Hematopoietic multipotent progenitor cell treated with erythropoietin and hydrocortisone succinate and interleukin-3 and kit ligand, for 8 days (in vitro differentiated cells): ENCODE data around the gene CEP192.
A peak's percentile ranks its signal among the peaks of the same experiment; 100 is the strongest.
"Not testable (repeated sequence)": the region's sequence is repeated elsewhere in the genome, so short reads cannot be mapped to it uniquely, and the experiment has no call there.

Experiments used
- DNase-seq: peaks from one replicate; pipeline ENCODE4 v3.0.0-alpha.2; 2015

The CEP192 gene

DNA sequence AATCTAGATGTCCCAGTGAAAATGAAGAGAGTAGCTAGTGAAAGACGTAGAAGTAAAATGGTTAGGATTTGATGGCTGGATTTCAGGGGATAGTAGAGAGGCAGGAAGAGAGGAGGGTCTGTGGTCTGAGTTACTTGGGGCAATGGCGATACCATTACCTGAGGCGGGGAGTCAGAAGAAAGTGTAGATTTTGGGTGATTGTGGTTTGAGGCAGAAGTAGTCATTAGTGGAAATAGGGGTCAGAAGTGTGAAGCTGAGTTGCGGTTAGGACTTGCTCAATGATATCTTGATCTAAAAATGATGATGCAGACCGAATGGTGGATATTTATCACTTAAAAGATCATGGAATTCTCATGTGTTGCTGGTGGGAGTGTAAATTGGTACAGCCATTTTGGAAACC is 41.0 kb downstream of the CEP192 start:
- DNase-seq: no peak

DNA sequence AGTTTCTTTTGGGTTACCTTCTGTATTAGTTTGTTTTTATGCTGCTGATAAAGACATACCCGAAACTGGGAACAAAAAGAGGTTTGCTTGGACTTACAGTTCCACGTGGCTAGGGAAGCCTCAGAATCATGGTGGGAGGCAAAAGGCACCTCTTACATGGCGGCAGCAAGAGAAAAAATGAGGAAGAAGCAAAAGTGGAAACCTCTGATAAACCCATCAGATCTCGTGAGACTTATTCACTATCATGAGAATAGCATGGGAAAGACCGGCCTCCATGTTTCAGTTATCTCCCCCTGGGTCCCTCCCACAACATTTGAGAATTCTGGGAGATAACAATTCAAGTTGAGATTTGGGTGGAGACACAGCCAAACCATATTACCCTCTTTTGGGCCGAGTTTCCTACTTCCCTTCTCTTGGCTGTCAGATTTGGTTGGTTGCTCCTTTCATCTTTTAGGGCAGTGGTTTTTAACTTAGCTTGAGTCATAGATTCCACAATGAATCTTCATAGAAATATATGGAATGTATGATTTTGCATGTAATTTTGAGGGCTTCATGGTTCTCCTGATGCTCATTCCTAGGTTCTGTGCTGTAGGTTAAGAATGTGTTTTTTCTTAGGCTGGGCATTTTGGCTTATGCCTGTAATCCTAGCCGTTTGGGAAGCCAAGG is 44.2 kb downstream of the CEP192 start:
- DNase-seq: peak; percentile 27

DNA sequence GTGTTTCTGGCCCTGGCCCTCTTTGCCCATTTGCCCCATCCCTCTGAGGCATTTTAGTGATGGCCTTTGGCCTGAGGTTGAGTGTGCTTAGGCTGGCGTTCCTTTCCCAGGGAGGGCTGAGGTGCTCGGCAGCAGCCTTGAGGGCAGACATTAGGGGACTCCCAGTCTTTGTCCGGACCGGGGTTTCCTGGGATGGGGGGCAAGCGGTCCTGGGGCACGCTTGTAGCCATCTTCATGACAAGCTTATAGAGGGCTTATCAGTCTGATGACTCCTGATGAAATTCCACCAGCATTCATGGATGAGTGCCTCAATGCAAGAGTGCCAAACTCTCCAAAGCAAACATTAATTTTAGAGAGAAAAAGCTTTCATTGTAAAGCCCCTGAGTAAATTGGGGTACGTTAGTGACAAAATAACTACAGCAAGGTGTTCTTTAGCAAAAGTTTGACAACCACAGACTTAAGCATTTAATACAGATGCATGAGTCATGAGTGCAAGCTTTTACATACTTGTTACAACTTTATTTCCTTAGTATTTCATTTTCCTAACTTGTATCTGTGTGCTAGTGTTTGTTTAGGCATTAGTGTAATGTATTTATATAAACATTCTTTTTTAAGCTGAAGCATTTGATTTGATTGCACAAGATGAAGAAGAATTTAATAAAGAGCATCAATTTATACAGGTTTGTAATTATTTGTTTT is 45.6 kb downstream of the CEP192 start:
- no peak for DNase-seq

DNA sequence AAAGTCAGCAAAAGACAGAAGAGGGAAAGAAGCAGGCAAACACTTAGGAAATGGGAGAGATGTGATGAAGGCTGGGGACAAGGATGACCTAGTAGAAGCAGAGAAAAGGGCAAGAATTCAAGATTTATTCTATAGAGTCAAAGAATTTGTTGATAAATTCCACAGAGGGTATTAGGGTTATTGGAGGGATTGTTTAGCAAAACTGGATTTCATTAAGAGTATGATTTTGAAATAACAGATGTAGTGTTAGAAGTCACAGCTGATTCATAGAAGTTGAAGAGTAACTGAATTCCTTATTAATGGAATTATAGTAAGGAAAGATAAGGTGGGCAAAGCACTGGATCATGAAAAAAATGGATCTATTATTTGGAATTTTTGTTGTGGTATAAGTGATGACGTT is 48.6 kb downstream of the CEP192 start:
- no peak for DNase-seq

DNA sequence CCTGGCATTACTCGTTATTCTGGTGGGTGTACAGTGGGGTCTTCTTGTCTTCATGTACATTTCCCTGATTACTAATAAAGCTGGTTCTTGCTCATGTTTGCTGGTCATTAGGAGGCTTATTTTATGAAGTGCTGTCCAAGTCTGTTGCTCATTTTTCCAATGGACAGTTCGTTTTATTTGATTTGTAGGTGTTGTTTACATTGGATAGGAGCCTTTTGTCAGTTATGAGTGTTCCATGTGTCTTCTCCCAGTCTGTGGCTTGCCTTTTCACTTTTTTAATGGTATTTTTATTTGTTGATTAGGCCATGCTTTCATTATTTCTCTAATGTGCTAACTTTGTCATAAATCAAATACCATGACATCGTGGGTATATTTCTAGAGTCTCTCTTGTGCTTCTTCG is 51.9 kb downstream of the CEP192 start:
- no peak for DNase-seq

DNA sequence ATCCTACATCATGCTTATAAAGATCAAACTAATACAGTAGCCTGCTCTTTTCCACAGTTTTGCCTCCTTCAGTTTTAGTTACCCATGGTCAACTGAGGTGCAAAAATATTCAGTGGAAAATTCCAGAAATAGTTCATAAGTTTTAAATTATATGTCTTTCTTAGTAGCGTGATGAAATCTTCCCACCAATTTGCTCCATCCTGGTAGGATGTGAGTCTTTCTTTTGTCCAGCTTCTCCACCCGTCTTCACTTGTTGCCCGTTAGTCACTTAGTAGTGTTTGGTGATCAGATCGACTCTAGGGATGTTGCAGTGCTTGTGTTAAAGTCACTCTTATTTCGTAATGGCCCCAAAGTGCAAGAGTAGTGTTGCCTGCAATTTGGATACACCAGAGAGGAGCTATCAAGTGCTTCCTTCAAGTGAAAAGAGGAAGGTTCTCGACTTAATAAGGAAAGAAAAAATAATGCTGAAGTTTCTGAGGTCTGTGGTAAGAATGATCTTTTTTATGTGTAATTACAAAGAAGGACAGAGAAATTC is 57.0 kb downstream of the CEP192 start:
- DNase-seq: no peak

DNA sequence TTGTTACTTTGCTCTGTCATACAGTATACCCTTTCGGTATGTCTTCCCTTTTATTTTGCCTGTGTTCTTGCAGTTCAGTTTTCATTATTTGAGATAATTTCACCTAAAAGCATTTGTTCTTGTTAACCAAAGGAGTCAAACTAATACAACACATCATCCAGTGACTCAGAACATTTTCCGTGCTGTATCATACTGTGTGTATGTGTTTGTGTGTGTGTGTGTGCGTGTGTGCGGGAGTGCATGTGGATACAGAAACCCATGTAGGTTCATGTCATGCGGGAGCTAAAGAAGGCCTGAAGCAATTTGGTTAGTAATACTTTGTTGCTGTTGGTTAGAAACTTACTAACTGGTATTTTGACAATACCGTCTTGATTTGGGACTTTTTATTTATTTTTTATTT is 60.0 kb downstream of the CEP192 start:
- DNase-seq: no peak

DNA sequence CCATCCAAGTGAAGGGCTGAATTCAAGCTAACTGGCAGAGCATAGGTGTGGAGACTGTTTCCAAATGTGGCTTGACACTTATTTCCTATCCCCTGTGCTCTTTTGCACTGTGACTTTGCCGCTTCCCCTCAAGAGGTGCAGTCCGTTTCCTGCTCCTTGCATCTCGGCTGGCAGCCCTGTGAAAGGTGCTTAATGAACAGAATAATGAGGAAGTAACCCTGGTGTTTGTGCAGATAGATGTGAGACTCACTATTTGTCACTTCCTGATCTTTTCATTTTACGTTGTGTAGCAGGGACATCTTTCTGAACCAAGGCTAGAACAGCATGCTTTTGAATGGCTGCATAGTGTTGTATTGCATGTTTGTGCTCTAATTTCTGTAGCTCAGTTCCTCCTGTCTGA is 60.8 kb downstream of the CEP192 start:
- peak; percentile 57 for DNase-seq

GRCh38 chr18:13054336-13054735 is 63.2 kb downstream of the CEP192 start:
- DNase-seq: peak; percentile 81

- DNase-seq: no peak
Measured at GRCh38 chr18:13061630-13062189, 70.5 kb downstream of the CEP192 start.

DNA sequence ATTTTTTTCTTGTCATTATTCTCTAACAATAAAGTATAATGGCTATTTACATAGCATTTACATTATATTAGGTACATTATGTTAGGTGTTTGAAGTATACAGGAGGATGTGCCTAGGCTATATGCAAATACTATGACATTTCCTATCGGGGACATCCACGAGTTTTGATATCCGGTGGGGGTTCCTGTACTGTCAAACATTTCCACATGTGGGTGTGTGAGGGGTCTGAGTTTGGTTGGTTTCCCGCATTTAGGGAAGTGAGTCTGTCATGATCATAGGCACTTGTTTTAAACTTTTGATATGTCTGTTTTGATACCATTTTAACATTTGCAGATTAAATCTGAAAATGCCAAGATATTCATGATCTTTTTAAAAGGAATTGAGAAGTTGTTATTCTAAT is 76.0 kb downstream of the CEP192 start:
- peak; percentile 29 for DNase-seq

DNA sequence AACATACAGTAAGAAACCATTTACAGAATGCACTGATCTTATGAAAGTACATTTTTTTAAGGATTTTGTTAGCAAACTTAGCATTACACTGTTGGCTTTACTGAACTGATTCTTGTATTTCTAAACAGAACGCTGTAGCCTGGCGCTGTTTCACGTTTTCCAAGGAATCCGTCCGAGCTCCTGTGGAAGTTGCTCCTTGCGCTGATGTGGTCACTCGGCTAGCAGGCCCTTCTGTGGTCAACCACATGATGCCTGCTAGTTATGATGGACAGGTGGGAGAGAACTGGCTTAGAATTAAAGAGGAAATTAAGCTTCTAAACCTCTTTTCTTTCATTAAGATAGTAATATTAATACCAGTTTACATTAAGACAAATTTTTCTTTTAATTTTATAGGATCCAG is 76.8 kb downstream of the CEP192 start:
- no peak for DNase-seq

DNA sequence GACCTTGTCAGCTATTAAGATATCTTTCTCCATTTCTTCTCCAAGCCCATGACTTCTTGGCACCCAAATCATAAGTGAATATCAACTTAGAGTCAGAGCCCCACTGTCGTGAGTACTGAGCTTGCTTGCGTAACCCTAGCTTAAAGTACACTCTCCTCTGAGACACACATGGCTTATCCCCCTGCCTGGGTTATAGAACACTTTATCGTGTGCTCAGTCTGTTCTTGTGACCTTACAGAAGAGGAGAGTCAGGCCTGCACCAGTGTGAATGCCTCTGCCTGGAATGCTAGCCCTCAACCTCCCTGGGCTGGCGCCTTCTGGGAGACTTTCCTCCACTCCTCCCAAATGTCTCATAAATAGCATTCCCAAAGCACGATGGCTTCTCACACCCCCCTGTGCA is 79.3 kb downstream of the CEP192 start:
- DNase-seq: no peak

DNA sequence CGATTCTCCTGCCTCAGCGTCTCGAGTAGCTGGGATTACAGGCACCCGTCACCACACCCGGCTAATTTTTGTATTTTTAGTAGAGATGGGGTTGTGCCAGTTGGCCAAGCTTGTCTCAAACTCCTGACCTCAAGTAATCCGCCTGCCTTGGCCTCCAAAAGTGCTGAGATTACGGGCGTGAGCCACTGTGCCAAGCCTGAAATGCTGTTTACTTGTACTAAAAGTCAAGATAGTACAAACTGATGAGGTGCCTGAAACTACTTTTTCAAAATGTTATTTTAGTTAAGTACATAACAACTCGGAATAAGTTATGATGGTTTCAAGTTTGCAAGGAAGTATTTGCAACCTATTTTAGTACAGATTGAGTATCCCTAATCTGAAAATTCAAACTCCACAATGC is 85.7 kb downstream of the CEP192 start:
- DNase-seq: no peak

DNA sequence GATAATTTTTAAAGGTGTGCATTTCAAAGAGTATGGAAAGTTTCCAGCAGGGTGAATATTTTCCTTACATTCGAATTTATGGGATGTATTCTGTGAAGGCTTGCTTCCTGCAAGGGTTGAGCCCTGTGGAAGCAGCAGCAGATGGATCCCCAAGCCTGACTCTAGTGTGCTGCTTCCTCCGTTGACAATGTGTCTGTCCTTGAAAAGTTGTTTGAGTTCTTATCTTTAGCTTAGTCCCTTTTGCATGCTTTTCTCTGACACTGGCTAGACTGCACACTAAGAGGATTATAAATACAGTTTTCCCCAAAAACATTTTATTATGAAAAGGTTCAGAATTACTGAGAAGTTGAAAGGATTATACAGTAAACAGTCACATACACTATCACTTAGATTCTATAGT is 86.3 kb downstream of the CEP192 start:
- no peak for DNase-seq

GRCh38 chr18:13078065-13078464 is 86.9 kb downstream of the CEP192 start:
- not testable (repeated sequence) for DNase-seq

GRCh38 chr18:13086906-13087305 is 95.7 kb downstream of the CEP192 start:
- DNase-seq: no peak

GRCh38 chr18:13095466-13095865 is 104.3 kb downstream of the CEP192 start:
- DNase-seq: no peak

DNA sequence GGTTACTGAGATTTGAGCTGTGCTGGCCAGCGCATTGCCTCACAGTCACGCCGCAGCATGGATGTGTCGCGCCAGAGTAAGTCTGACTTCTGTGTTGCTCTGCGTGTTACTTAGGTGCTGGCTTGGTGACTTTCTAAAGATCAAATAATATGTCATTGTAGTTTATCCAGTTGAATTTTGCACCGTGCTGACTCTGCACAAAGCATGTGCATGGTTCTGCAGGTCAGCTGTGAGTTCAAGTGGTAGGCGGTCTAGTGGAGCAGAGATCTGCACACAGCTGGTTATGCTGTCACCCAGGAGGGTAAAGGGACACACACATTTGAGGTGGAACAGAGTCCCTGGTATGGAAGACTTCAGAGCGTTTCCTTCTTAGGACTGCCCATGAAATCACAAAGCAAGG is 105.1 kb downstream of the CEP192 start:
- DNase-seq: no peak

DNA sequence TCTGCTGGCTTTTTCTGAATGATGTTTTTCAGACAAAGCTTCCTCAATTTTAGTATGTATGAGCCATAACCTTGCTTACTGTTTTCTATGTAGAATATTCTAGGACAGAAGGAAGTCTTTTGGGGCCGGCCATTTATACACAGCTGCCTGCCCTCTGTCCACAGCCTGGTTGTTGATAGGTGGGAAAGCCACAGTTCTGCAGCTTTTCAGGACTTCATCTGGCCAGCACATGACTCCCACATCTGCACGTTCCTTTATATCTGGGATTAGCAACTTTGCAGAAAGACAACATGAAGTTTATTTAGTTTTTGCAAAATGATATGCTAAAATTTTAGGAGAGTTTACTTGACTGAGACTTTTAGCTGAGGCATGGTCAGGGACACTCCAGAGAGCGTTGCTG is 105.6 kb downstream of the CEP192 start:
- no peak for DNase-seq

DNA sequence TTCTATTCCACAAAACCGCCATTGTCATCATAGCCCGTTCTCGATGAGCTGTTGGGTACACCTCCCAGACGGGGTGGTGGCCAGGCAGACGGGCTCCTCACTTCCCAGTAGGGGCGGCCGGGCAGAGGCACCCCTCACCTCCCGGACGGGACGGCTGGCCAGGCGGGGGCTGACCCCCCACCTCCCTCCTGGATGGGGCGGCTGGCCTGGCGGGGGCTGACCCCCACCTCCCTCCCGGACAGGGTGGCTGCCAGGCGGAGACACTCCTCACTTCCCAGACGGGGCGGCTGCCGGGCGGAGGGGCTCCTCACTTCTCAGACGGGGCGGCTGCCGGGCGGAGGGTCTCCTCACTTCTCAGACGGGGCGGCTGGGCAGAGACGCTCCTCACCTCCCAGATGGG is 106.9 kb downstream of the CEP192 start:
- not testable (repeated sequence) for DNase-seq

DNA sequence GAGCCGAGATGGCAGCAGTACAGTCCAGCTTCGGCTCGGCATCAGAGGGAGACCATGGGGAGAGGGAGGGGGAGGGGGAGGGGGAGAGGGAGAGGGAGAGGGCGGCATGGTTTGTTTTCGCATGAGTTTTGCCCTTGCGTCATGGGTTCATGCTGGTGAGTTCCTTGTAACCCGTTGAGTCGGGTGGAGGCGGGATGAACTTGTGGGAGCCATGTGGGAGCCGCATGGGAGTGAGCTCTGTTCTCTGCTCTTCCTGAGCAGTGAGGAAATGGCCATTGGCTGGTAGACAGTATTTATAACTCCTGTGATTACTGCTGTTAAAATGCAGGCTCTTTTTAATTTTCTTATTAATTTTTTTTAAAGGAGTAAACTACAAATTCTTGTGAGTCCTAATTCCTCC is 108.0 kb downstream of the CEP192 start:
- DNase-seq: no peak

- no peak for DNase-seq
Measured at GRCh38 chr18:13100942-13101658, 109.9 kb downstream of the CEP192 start.
